Dermis blood vessel endothelial cell (primary cell): ENCODE data around the gene ADGRG4. TPM values are rescaled to one million over a fixed set of nuclear protein-coding genes. Genes with fewer than 3 reads are reported as not detected.

ENCODE experiments used
- DNase-seq: peaks from one replicate; pipeline ENCODE4 v3.0.0; 2010
- total RNA-seq: library from RNA; depleted of rRNA; stranded (reverse); fragments of >200 nt; gene quantifications from 2 replicates; pipeline ENCODE4 v1.2.3, GENCODE V29; 2014

Gene ADGRG4
- total RNA-seq, 1 donor from 2014 or later: not detected

DNA sequence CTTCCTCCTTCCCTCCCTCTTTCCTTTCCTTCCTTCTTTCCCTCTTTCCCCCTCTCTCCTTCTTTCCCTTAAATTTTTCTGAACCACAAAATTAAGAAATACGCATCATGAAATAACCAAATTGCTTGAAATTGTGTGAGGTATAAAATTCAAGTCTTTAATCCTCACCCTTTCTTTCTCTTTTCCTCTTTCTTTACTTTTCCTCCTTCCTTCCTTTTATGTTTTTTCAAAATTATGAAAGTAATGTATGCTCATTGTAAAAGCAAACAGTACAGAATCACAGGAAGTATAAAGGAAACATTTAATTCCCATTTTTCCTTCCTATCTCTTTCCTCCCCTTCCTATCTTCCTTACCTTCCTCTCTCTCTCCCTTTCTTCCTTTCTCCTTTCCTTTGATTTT lies 5.4 kb downstream of the ADGRG4 start:
- DNase-seq: no peak

DNA sequence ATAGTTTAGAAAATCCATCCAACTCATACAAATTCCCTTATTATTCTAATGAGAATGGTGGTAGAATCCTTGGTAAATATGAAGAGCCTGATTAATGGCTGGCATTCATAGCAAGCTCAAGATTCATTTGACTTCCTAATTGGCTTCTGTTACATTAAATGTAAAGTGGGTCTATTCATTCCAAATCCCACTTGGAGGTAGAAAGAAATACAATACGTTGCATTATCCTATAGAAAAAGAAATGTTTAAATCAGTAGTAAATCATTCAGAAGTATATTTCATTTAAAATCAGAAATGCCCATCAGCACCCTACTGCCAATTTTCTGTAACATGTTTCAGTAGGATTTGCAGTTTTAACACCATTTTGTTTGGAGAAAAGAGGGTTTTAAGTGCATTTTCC lies 6.7 kb downstream of the ADGRG4 start:
- DNase-seq: no peak

DNA sequence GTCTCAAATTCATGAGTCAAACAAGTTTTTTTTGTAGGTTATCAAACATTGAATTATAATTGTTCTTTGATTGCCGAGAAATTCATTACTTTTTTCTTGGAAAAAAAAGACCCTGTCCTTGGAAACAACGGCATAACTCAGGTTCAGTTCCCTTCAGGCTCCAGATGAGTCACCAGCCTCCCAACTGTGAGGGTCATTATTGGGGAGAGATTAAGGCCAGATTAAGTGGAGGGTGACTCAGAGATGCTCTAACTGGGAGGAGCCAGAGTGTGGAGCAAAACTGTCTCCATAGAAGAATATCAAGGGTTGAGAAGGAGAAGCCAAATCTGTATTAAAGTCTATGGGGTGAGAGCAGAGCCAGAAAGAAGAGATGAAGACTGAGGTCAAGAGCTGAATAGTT lies 9.6 kb downstream of the ADGRG4 start:
- DNase-seq: peak; percentile 1

DNA sequence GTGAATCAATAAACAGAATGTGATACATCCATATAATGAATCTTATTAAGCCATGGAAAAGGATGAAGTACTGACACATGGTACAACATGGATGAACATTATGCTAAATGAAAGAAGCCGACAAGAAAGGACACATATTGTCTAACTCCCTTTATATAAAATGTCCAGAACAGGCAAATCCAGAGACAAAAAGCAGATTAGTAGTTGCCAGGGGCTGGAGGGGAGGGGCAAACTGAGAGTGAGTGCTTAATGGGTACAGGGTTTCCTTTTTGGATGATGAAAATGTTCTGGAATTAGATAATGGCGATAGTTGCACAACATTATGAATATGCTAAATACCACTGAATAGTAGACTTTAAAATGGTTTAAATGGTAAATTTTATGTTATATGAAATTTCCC lies 17.4 kb downstream of the ADGRG4 start:
- no peak for DNase-seq

DNA sequence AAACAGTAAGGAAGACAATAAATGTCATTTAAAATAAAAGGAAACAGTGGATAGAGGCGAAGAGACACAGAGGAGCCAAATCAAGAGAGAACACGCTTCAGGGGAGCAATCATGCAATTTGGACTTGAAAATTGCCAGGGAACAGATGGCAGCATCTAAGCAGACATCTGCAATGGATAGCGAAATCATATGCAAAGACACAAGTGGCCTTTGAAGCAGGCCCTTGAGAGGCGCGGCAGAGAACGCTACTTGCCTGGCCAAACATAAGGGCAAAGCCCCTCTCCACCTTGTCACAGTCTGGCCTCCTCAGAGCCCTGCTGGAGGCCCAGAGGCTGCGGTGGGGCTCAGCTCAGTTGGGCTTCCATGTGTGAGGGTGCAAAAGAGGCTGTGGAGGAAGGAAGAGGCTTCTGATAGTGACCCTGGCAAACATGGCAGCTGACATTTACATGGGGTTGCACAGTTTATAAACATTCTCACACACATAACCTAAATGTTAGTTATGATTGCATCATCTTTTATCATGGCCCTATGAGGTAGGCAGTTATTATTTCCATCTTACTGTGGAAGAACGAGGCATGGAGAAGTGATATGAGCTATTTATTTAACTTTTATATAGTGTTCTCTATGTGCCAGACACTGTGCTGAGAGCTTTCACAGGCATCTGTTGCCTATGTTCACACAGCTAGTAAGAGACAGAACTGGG lies 18.3 kb downstream of the ADGRG4 start:
- DNase-seq: no peak

DNA sequence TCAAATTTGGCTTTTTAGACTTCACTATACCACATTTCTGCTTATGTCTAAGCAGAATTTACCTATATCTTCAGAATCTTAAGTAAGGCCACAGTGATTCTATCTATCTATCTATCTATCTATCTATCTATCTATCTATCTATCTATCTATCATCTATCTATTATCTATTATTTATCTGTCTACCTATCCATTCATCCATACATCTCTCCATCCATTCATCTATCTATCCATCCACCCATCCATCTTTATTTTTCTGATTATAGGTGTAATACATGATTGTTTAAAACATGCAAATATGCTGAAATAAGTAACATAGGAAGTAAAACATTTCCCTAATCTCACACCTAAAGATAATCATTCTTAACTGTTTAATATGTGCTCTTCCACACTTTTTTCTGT lies 18.8 kb downstream of the ADGRG4 start:
- no peak for DNase-seq

DNA sequence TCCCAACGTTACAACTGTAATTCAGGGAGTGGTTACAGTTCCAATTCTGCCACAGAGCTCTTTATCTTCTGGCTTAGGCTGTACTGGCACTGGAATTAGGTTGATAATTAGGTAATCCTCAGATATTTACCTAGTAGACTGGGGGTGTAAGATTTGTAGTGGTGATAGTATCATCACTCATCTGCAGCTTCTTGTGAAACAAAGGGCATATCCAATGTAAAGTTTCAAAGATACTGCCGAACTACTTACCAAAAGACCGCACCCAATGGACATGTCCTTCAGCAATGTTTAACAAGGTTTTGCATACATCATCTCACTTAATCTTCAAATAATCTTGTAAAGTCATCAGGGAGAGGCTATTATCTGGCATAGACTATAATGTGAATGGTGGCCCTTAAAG lies 20.8 kb downstream of the ADGRG4 start:
- DNase-seq: no peak

DNA sequence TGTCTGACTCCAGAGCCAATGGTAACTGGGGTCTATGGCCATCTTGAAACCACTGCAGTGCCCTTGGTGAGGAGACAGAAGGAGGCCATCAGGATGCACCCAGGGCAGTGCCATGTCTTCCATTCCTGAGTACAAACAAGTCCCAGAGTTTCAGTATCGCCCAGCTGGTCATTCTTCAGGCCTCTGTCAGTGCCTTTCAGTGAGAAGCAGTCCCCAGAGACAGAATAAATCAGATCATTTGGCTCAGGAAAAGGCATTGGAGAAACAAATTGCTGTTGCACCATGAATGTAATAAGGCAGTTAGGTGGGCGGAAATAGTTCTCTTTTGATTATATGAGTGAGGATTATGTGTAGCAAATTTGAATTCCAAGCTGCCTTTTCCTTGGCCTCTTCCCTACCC lies 21.3 kb downstream of the ADGRG4 start:
- no peak for DNase-seq

DNA sequence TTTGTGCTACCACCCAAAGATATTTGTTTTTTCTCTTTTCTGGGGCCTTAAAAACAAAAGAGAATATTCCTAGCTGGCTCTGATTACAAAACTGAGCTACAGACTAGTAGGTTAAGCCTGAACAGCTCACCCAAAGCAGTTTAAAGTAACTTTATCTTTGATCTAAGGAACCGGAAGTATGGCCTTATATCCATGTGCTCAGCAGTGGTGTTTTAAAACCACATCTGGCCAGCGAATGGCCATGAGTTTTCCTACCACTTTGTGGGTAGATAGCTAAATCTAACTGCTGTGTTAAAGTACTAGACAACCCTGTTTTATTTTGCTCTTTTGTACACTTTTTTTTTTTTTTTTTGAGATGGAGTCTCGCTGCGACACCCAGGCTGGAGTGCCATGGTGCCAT lies 24.6 kb downstream of the ADGRG4 start:
- no peak for DNase-seq

DNA sequence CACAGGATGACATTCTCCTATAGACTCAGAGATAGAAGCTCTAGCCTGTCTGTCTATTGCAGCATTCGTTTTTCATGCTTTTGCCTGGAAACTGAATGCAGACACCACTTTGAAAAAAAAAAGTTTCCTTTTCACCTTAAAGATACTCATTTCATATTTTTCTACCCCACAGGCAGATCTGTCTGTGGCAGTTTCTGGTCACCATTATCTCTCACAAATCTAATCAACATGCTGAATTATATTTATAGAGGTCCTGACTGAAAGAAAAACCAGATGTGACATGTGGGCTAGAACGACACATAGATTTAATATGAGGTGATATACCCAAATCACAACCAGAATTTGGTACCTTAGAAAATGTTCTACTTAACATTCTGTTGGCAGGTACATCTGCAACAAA lies 28.2 kb downstream of the ADGRG4 start:
- DNase-seq: no peak

DNA sequence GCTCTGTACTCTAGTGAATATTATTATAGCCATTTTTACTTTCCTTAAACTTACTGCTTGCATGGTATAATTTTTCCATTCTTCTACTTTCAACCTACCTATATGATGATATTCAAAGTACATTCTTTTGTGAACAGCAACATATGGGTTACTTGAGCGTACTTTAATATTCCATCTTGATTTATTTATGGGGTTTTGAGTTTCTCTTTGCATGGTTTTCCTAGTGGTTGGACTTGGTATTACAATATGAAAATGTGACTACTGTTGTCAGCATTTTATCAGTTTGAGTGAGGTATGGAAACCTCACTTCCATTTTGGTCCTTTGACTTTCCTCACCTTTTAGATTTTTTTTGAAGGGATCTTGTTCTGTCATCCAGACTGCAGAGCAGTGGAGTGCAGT lies 35.9 kb downstream of the ADGRG4 start:
- DNase-seq: peak; percentile 4

DNA sequence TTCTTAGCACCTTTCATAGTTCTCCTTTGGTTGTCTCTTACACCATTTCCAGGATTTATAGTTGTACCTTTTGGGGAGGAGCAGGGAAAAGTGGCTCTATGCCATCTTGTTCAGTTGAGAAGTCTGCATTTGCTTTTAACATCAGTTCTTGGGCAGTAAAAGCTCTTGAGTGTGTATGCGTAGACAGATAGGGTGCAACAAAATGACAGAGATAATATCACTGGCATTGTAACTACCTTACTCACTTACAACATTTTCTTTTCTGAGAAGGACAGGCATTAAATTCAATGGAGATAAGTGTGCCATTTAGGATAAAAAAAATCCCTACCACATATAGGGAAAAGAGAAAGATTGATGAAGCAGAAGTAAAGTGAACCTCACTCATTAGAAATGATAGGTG lies 38.9 kb downstream of the ADGRG4 start:
- DNase-seq: no peak

DNA sequence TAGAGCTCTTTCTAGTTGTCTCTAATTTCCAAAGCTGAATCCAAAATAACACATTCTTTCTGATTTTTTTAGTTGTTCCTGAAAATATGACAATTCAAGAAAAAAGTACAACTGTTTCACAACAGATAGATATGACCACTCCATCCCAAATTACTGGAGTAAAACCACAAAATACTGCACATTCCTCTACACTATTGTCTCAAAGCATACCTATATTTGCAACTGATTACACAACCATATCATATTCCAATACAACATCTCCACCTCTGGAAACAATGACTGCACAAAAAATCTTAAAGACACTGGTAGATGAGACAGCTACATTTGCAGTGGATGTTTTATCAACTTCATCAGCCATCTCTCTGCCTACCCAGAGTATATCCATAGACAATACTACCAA lies 43.6 kb downstream of the ADGRG4 start:
- DNase-seq: no peak

DNA sequence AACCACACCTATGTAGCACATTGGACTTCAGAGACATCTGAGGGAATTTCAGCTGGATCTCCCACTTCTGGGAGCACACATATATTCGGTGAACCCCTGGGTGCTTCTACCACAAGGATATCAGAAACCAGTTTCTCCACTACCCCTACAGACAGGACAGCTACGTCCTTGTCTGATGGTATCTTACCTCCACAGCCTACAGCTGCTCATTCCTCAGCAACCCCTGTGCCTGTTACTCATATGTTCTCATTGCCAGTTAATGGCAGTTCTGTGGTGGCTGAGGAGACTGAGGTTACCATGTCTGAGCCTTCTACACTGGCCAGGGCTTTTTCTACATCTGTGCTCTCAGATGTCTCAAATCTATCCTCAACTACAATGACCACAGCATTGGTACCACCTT lies 45.7 kb downstream of the ADGRG4 start:
- DNase-seq: no peak

DNA sequence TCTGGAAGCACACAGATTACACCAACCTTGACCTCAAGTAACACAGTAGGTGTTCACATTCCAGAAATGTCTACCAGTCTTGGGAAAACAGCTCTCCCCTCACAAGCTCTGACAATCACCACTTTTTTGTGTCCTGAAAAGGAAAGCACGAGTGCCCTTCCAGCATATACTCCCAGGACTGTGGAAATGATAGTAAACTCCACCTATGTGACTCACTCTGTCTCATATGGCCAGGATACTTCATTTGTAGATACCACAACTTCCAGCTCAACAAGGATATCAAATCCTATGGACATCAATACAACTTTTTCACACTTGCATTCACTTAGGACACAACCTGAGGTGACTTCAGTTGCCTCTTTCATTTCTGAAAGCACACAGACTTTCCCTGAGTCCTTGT lies 46.9 kb downstream of the ADGRG4 start:
- DNase-seq: no peak

DNA sequence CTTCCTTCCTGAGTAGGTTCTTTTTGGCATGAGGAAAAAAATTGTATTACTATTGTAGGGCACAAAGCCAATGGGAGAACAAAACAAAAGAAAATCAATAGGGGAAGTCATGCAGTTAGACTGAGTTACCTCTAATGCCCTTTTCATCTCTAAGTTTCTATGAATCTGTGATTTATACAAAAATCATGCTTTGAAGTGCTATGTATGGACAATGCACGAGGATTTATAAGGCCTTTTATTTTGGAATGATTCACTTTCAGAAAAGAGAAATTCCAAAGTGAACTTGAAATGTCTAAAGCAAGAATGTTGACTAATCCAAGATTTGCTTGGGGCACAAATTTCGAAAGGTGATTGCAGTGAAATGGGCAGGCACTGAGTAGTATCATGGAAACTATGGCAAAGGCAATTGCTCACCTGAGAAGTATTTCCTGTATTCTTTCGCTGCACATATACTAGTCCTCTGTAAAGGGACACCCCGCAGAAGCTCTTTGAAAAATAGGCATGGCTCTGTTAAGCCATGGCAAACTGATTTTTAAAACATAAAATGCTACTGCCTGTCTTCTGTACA lies 52.8 kb downstream of the ADGRG4 start:
- no peak for DNase-seq

DNA sequence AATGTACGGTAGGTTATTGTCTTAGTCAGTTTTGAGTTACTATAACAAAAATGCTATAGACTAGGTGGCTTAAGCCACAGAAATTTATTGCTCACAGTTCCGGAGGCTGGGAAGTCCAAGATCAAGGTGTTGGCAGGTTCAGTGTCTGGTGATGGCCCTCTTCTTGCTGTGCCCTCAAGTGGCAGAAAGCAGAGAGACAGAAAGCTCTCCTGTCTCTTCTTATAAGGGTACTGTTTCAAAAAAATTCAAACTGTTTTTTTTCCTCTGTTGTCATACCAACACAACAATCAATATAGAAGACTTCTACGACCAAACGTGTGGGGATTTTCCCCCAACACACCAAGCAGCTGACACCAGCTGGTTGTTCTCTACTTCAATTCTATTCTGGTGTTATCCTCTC lies 53.4 kb downstream of the ADGRG4 start:
- DNase-seq: no peak

DNA sequence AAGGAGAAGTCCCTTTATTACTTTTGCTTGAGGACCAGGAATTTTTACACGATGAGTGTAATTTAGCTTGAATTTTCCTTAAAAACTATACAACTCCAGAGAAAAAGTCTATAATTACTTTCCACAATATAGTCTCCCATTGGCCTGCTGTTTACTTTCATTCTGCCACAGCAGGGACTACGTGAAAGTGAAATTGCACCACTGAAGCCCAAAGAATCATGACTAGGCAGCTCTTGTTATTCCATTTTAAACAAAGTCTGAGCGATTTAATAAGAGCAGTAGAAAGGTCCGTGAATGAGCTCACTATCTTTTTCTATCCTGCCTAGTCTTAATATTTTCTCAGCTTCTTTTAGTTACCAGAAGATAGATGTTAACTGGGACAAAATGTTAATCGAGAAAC lies 68.6 kb downstream of the ADGRG4 start:
- DNase-seq: no peak

DNA sequence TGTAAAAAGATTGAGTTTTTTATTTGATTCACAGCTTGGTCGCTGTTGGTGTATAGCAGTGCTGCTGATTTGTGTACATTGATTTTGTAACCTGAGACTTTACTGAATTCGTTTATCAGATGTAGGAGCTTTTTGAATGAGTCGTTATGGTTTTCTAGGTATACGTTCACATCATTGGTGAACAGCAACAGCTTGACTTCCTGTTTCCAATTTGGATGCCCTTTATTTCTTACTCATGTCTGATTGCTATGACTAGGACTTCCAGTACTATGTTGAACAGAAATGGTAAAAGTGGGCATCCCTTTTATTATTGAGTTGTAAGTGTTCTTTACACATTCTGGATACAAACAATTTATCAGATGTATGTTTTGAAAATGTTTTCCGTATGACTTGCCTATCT lies 76.0 kb downstream of the ADGRG4 start:
- DNase-seq: no peak

DNA sequence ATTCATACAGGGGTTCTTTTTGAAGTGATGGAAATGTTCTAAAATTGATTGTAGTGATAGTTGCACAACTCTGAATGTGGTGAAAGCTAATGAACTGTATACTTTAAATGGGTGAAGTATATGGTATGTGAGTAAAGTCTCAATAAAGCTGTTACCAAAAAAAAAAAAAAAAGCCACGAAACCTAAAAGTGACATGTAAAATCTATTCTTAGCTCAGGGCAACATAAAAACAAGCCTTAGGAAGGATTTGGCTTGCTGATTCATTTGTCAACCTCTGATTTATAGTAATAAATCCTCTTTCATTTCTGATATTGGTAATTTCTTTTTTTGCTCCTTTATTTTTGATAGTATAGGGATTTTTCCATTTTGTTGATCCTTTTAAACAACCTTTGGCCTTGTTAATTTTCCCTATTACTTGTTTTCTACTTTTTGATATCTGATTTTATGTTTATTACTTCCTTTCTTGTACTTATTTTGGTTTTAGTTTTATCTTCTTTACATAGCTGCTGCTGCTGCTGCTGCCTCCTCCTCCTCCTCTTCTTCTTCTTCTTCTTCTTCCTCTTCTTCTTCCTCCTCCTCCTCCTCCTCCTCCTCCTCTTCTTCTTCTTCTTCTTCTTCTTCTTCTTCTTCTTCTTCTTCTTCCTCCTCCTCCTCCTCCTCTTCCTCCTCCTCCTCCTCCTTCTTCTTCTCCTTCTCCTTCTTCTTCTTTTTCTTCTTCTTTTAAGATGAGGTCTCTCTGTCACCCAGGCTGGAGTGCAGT lies 79.4 kb downstream of the ADGRG4 start:
- DNase-seq: no peak

DNA sequence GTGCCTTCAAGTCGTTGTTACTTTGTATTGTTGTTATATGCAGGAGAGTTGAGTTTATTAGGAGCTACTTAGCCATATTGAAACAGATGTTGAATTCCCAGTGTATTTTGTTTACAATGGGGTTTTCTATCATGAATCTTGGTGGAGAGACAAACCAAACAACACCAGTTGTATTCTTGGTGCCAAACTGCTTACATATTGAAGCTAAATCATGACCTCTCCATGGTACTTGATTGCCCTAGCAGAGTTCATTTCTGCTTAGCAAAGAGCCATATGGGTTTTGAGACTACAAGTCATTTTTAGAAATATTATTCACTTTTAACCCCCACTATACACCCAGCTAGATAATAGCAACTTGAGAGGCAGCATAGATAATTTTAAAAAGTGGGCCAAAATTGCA lies 85.4 kb downstream of the ADGRG4 start:
- DNase-seq: no peak

DNA sequence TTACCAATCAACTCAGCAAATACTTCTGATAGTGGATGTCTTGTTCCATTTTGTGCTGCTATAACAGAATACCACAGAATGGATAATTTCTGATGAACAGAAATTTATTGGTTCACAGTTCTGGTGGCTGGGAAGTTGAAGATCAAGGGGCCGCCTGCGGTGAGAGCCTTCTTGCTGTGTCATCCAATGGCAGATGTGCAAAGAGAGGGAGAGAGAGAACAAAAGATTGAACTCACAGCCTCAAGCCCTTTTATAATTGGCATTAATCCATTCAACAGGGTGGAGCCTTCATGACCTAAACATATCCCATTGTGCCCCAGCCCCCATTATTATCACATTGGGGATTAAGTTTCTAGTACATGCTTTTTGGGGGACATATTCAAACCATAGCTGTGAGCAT lies 86.1 kb downstream of the ADGRG4 start:
- no peak for DNase-seq

DNA sequence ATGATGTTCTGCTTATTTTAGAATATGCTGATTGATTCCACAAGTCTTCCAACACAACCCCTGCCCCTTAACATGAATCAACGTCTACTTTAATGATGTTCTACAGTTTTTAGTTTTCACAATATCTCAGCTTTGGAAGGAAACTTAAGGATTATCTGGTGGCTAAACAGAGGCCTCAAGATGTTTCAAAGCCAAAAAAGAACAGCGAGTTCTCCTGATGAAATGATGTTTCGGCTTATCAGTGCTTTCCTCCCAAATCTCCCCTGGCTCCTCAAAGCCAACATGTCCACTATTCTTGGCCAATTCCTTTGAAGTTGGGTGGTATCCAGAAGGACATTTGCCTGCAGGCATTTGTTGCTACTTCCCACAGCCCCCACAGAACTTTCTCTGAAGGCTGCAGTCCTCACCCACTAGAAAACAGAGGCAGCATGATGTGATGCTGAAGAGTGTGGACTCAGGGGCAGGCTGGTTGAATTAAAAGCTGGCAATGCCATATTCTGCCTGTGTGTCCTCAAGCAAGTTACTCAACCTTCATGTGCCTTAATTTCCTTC lies 87.3 kb downstream of the ADGRG4 start:
- no peak for DNase-seq

DNA sequence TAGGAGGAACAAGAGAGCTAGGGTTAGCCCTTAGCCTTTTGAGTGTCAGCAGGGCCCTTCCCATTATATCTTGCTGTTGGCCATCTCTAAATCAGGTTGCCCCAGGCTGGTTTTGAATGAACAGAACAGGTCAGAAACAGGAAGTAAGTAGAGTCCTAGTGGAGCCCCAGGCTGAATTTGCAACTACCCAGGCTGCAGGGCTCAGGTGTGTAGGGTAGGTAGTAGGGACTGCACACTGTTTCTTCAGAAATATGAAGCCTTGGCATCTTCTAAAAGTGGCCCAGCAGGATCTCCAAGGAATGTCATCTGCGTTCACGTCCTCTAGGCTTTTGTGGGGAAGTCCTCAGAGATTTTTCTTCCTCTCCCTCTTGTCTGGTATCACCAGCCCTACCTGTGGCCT lies 90.2 kb downstream of the ADGRG4 start:
- no peak for DNase-seq
